Hepatic stellate cell (primary cell): ENCODE results near the gene LPIN1.

Experiments used
- DNase-seq: peaks from one replicate; pipeline ENCODE4 v3.0.0; 2011; ENCODE audit warnings: low spot score

LPIN1 gene

DNA sequence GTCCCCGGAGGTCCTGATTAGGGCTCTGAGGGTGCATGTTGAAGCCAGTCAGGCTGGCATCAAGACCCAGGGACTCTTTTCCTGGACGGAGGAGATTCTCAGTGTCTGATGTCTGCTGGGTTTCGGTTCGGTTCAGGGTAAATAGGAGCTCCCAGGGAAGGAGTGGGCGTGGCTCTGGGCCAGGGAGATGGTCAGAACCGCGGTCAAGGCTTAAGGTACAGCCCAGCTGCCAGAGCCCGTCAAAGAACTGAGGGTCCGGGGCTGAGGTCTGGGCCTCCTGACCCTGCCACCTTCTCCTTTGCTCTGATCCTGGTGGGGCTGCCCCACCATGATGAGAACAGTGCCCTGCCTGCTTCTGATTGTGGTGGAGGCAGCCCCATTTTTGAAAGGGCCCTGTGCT, 39.8 kb downstream of the LPIN1 start:
- no peak for DNase-seq

DNA sequence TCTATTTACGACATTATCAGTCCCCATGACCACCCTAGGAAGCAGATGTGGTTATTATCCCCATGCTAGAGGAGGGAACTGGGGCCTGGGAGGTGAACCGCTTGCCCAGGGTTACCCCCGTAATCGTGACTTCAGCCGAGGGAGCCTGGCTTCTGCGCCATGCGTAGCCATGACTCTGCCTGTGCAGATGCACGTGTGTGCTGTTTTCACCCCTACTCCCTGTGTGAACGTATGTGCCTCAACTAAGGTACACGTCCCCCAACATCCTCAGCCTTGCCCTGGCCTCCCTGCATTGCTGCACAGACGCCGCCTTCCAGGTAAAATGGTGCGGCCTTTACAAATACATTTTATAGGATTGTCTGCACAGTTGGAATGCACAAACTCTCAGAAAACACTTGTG, 40.2 kb downstream of the LPIN1 start:
- DNase-seq: no peak

DNA sequence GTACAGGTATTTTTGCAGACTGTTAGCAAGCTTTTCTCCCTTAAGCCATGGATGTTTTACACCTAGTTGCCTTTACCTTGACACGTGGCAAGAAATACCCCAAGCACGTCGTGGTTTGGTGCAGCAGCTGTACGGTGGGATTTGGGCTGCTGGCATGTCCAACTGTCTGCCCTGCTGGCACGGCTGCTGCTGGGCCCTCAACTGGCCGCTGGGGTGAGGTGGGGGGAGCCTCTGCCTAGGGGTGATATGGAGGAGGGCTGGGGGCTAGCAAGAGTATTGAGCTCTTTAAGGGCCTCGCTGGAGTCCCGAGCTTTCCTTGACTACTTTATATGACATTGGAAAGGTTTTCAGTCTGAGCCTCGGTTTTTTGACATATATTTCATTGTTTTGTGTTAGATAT, 41.6 kb downstream of the LPIN1 start:
- no peak for DNase-seq

DNA sequence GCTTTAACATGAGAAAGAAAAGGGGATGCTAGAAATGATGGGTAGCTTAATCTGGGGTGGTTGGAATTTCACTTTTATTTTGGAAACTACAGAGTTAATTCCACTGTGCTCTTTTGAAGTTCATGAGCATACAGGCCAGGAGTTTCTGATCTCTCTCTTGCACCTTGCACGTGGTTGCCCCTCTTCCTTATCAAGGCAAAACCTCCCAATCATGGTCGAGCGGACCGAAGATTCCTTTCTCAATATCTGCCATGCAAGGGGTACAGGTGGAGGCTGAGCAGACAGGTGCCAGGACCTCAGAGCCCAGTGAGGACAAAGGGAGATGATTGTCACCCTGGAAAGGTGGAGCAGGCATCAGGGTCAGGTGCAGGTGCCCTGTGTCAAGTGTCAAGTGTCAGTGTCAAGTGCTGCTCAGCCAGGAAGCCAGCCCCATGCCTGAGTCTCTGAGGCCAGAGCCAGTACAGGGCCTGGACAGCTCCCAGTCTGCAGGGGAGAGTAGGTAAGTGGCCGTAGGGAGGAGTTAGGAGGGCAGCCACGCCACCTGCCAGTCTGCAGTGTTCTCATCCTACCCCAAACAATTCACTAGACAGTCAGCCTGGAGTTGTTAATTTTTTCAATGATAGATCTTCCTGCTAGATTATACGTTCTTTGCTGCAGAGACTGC, 42.2 kb downstream of the LPIN1 start:
- DNase-seq: no peak

GRCh38 chr2:11789243-11789642, 42.8 kb downstream of the LPIN1 start:
- no peak for DNase-seq

- no peak for DNase-seq
These were observed 43.8 kb downstream of the LPIN1 start for GRCh38 chr2:11790228-11790627.

DNA sequence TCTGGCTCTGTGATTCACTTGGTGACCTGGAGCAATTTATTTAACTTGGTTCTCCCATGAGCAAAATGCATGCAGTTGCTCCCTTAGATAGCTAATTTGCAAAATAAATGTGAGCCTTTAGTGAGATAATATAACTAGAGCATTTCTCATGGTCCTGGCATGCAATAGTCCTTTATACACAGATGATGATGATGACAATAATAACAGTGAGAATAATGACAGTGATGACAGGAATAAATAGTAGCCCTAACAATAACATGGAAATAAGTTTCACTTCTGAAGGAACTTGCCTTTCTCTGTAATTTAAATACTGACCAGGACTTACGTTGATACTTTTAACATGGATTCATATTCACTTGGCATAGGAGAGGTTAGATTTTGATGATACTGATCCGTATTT, 49.2 kb downstream of the LPIN1 start:
- no peak for DNase-seq

DNA sequence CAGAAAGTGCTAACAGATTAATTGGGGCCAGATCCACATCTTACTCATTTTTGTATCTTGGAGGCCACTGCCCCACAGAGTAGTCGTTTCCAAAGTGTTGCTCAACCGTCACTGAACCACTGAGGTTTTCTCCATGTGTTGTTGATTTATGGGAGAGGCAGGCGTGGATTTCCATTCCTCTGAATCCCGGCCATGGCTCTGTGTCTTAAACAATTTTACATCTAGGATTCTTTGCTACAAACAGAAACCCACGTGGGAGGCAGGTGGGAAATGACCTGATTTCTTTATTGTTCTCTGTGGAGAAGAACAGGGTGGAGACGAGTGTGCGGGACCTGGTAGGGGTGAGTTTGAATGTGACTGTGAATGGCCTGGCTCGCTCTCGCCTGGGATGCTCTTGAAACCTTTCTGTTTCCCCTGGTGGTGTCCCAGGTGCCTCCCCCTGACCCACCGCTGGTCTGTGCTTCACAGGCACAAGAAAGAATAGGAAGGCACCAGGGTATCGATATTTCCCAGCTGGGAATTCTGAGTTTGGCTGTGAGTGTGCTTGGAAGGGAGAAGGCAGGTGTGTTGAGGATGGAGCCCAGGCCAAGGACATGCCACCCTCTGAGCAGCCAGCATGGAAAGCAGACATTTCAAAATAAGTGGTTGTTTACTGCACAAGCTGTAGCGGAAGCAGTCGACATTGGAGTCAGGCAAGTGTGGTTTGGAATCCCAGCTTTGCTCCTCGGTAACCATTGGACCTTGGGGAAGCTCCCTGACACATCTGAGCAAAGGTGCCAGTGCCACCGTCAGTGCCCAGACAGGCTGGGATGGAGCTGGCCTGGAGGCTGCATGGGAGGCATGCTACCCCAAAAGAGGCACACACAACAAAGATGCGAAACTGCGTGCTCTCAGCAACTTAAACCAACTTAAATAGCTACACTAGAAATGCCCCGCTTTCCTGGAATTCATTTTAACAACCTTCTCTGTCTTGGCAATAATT, 50.0 kb downstream of the LPIN1 start:
- no peak for DNase-seq

- no peak for DNase-seq
These were observed 51.4 kb downstream of the LPIN1 start for GRCh38 chr2:11797846-11798245.

- DNase-seq: no peak
These were observed 52.4 kb downstream of the LPIN1 start for GRCh38 chr2:11798701-11799435.

DNA sequence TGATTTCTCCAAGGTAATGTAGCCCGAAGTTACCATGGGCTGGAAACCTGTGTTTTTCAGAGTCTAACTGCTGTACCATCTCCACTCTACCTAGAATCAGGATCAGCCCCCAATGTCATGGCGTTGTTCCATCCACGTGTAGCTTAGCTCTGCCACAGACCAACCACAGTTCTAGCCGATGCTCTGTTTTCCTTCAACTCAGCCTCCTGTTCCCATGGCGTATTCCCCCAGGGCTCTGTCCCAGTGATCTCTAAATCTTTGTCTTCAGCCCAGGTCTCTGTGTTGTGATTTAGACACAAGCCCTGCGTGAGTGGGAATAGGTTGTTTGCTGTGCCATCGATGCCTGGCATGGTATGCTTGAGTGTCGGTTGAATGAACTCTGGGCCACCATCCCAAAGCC, 53.4 kb downstream of the LPIN1 start:
- DNase-seq: no peak

DNA sequence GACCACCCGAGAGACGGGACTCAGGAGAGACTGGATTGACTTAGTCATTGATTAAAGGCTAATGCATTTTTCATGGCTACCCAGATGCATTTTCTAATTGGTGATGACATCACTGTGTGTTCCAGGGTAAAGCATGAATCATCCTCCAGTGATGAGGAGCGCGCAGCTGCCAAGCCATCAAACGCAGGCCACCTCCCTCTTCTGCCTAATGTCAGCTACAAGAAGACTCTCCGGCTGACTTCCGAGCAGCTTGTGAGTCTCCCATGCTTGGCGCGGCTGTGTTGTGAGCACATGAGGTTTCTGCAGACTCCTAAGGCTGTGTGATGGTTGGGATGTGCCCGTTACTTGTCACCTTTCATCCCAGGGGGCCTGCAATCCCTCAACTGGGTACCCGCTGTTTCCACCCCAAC, 56.4 kb downstream of the LPIN1 start:
- DNase-seq: no peak

- DNase-seq: no peak
These were observed 58.6 kb downstream of the LPIN1 start for GRCh38 chr2:11805024-11805423.

- no peak for DNase-seq
These were observed 59.5 kb downstream of the LPIN1 start for GRCh38 chr2:11805920-11806319.

- peak; percentile 52 for DNase-seq
These were observed 61.0 kb downstream of the LPIN1 start for GRCh38 chr2:11807156-11808015.

GRCh38 chr2:11808016-11808400, 61.6 kb downstream of the LPIN1 start:
- no peak for DNase-seq

DNA sequence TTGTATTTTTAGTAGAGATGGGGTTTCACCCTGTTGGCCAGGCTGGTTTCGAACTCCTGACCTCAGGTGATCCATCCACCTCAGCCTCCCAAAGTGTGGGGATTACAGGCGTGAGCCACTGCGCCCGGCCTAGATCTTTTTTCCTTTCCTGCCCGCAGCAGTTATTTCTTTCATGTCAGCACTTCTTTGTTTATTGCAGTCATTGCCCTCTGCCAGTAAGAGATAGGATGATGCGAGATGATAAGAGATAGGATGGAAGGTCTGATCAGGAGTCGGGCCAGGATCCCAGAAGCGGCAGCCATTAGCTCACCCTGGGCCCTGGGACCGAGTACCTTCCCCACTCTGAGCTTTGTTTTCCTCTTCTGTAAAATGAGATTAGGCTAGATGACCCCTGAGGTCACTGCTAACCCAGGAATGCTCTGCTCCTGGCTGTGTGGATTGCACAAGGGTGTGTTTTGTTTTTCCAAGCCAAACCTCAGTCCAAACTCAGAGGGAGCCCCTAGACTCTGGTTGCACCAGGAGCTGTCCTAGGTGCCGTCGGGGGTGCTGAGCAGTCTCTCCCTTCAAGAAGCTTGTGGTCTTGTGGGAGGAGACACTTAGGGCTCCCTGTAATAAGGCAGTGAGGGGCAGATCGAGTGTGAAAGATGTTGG, 63.3 kb downstream of the LPIN1 start:
- DNase-seq: no peak

GRCh38 chr2:11810237-11810977, 64.0 kb downstream of the LPIN1 start:
- DNase-seq: no peak

DNA sequence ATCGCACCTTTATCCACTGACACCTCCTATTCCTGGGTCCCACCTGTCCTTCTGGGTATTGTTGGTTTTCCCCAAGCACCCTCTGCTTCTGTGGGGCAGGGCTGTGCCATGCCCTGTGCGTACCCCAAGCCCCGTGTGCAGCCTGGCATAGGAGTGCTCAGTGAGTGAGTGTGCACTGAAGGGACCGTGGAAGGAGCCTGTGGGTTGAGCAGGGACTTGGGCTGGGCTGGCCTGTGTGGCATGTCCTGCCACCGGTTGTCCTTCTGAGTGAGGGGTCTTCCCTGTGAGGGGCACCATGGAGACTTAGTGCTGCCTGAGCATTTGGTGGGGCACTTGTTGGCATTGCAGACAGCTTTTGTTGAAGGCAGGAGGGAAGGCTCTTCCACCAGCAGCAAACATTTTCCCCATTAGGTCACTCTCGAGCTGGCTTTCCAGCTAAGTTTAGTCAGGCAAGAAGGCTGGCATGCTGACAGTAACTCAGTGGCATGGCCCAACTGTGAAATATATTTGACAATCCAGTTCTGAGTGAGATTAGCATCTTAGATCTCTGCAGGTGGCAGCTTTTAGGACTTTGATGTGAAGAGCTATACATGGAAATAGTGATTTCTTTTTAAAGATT, 64.7 kb downstream of the LPIN1 start:
- no peak for DNase-seq
